BE2C (cell line): ENCODE data around the gene LRRC1. TPM values are rescaled to one million over a fixed set of nuclear protein-coding genes. Genes with fewer than 3 reads are reported as not detected.

ENCODE experiments used
- DNase-seq: peaks from one replicate; pipeline ENCODE4 v3.0.0-alpha.2; 2020
- H3K27me3 ChIP-seq: fragments of 250-450 bp; sonication (Bioruptor Pico); 2 replicates; pipeline ENCODE4 v1.5.1; 2020; ENCODE audit warnings: mild to moderate bottlenecking
- H3K36me3 ChIP-seq: fragments of 250-450 bp; sonication (Bioruptor Pico); 2 replicates; pipeline ENCODE4 v1.5.1; 2020; ENCODE audit warnings: mild to moderate bottlenecking
- H3K4me1 ChIP-seq: fragments of 250-450 bp; sonication (Bioruptor Pico); 2 replicates; pipeline ENCODE4 v1.5.1; 2020
- H3K4me3 ChIP-seq: 2 replicates; pipeline ENCODE4 v1.5.1; 2011; ENCODE audit warnings: low read depth, low read length
- H3K9me3 ChIP-seq: fragments of 250-450 bp; sonication (Bioruptor Pico); 2 replicates; pipeline ENCODE4 v1.5.1; 2020
- CTCF ChIP-seq: IDR thresholded peaks from 2 replicates; pipeline ENCODE4 v1.5.1; 2012; ENCODE audit warnings: mild to moderate bottlenecking, low read depth, low read length
- polyA plus RNA-seq: library from polyadenylated mRNA; unstranded; fragments of >200 nt; gene quantifications from one replicate; pipeline ENCODE4 v1.2.1, GENCODE V29; 2012; ENCODE audit warnings: low read depth, missing spikeins; ENCODE audit not compliant: insufficient read length, insufficient read depth

LRRC1 gene
- polyA plus RNA-seq, result 0.37 TPM

GRCh38 chr6:53794720-53795339 lies at the start of gene LRRC1:
Gene LRRC1, plus strand, starts transcription at chr6:53795005. Its CDS starts 252 bp downstream, at chr6:53795257.
- no peak for TF ChIP-seq CTCF

GRCh38 chr6:53746442-53747103 lies 48.2 kb upstream of the LRRC1 start:
- Histone ChIP-seq H3K4me1 (no peaks in the 10 kb centered on the region), H3K4me3 (no peak overlapping the region), H3K36me3 (no peaks in the 10 kb centered on the region), H3K27me3 (no peaks in the 10 kb centered on the region; the same call in 1 of the 2 replicates), H3K9me3 (no peaks in the 10 kb centered on the region)
- no peak for TF ChIP-seq CTCF
- no peak for DNase-seq

More at GRCh38 chr6:53794720-53795339, at the start of gene LRRC1:
- Histone ChIP-seq H3K4me3 (peak within 1 kb of the TSS; percentile 90), H3K36me3 (no peaks in the 10 kb centered on the region), H3K9me3 (no peaks in the 10 kb centered on the region), H3K27me3 (peaks cover 26% of the 10 kb centered on the region), H3K4me1 (no peaks in the 10 kb centered on the region)
- peak; percentile 94 for DNase-seq

GRCh38 chr6:53750052-53750650 lies 44.7 kb upstream of the LRRC1 start:
- no peak for DNase-seq
- H3K9me3 ChIP-seq, result no peaks in the 10 kb centered on the region
- no peak overlapping the region for H3K4me3 ChIP-seq
- H3K27me3 ChIP-seq, result no peaks in the 10 kb centered on the region; the same call in 1 of the 2 replicates
- TF ChIP-seq CTCF, result no peak
- no peaks in the 10 kb centered on the region for H3K36me3 ChIP-seq
- H3K4me1 ChIP-seq, result no peaks in the 10 kb centered on the region

- Histone ChIP-seq H3K36me3 (no peaks in the 10 kb centered on the region), H3K4me1 (no peaks in the 10 kb centered on the region), H3K4me3 (no peak overlapping the region), H3K27me3 (no peaks in the 10 kb centered on the region; the same call in 1 of the 2 replicates), H3K9me3 (no peaks in the 10 kb centered on the region)
- DNase-seq, result no peak
- no peak for TF ChIP-seq CTCF
Observed at GRCh38 chr6:53751417-53751816, 43.4 kb upstream of the LRRC1 start.

GRCh38 chr6:53752440-53752839 lies 42.4 kb upstream of the LRRC1 start:
- Histone ChIP-seq H3K4me3 (no peak overlapping the region), H3K27me3 (no peaks in the 10 kb centered on the region), H3K36me3 (no peaks in the 10 kb centered on the region), H3K9me3 (no peaks in the 10 kb centered on the region), H3K4me1 (no peaks in the 10 kb centered on the region)
- DNase-seq, result no peak
- no peak for TF ChIP-seq CTCF

GRCh38 chr6:53752856-53753255 lies 41.9 kb upstream of the LRRC1 start:
- H3K36me3 ChIP-seq, result no peaks in the 10 kb centered on the region
- no peak for TF ChIP-seq CTCF
- no peaks in the 10 kb centered on the region for H3K4me1 ChIP-seq
- H3K4me3 ChIP-seq, result no peak overlapping the region
- DNase-seq, result no peak
- H3K27me3 ChIP-seq, result no peaks in the 10 kb centered on the region
- H3K9me3 ChIP-seq, result no peaks in the 10 kb centered on the region
